Peyer's patch (tissue), 4 donors: ENCODE measurements around the gene TMEM140. TPM values are rescaled to one million over a fixed set of nuclear protein-coding genes. Genes with fewer than 3 reads are reported as not detected.

Experiments used
- DNase-seq, 3 donors: peaks; one replicate each; pipeline ENCODE4 v3.0.0-alpha.2; 2017 to 2019
- H3K27ac ChIP-seq, 4 donors: fragments of 200-600 bp; sonication (generic); one replicate each; pipeline ENCODE4 v1.5.1; 2016 to 2019
- H3K27me3 ChIP-seq, 2 donors: fragments of 200-600 bp; sonication (generic); one replicate each; pipeline ENCODE4 v1.5.1; 2019
- H3K36me3 ChIP-seq, 3 donors: fragments of 200-600 bp; sonication (generic); one replicate each; pipeline ENCODE4 v1.5.1; 2016 to 2019
- H3K4me1 ChIP-seq, 4 donors: fragments of 200-600 bp; sonication (generic); one replicate each; pipeline ENCODE4 v1.5.1; 2016 to 2019
- H3K4me3 ChIP-seq, 4 donors: fragments of 200-600 bp; sonication (generic); 1 replicate in 3 of 4; 2 replicates in 1 of 4; pipeline ENCODE4 v1.5.1; 2016 to 2019; ENCODE audit warnings: mild to moderate bottlenecking in 1 of 4
- H3K9me3 ChIP-seq, 4 donors: fragments of 200-600 bp; sonication (generic); one replicate each; pipeline ENCODE4 v1.5.1; 2016 to 2019; ENCODE audit warnings: mild to moderate bottlenecking in 1 of 4
- CTCF ChIP-seq, 6 experiments: fragments of 450-650 bp in 4 of 6; fragments of 200-600 bp in 2 of 6; sonication (generic) in 1 of 6; IDR thresholded peaks; one replicate each; pipeline ENCODE4 v1.5.1; 2017 to 2019; ENCODE audit warnings: antibody characterized with exemption in 6 of 6, mild to moderate bottlenecking in 3 of 6, moderate library complexity in 1 of 6
- POLR2A ChIP-seq, 2 donors: fragments of 450-650 bp; IDR thresholded peaks; one replicate each; pipeline ENCODE4 v1.5.1; 2017; ENCODE audit warnings: antibody characterized with exemption in 2 of 2, mild to moderate bottlenecking in 2 of 2, moderate library complexity in 2 of 2
- total RNA-seq, 4 donors: library from RNA; depleted of rRNA; stranded (reverse); fragments of >200 nt; gene quantifications; one replicate each; pipeline ENCODE4 v1.1.0, GENCODE V29; 2016

Gene TMEM140
- total RNA-seq, 4 donors from 2014 or later, result 33.4 to 39.6 (median 36.5) TPM

GRCh38 chr7:135197906-135198655 lies 50.2 kb downstream of the TMEM140 start:
- Histone ChIP-seq H3K4me3 (no peak overlapping the region), H3K27me3 (no peaks in the 10 kb centered on the region), H3K36me3 (peaks cover 0 to 61% (median 0%) of the 10 kb centered on the region in 3 donors), H3K27ac (no peak overlapping the region), H3K9me3 (no peaks in the 10 kb centered on the region), H3K4me1 (no peaks in the 10 kb centered on the region)
- TF ChIP-seq CTCF (IDR thresholded peaks at IDR 0.05) (no peak), POLR2A (IDR thresholded peaks at IDR 0.05) (no peak)
- DNase-seq, result no peak

- Histone ChIP-seq H3K4me1 (no peaks in the 10 kb centered on the region), H3K36me3 (peaks cover 0 to 62% (median 0%) of the 10 kb centered on the region in 3 donors), H3K9me3 (no peaks in the 10 kb centered on the region), H3K27me3 (no peaks in the 10 kb centered on the region), H3K27ac (no peak overlapping the region), H3K4me3 (no peak overlapping the region)
- no peak for DNase-seq
- TF ChIP-seq CTCF (IDR thresholded peaks at IDR 0.05) (no peak), POLR2A (IDR thresholded peaks at IDR 0.05) (no peak)
These were observed 51.6 kb downstream of the TMEM140 start for GRCh38 chr7:135199439-135199838.

- H3K4me1 ChIP-seq, result no peaks in the 10 kb centered on the region
- no peaks in the 10 kb centered on the region for H3K9me3 ChIP-seq
- peaks cover 0 to 59% (median 0%) of the 10 kb centered on the region in 3 donors for H3K36me3 ChIP-seq
- H3K27ac ChIP-seq, result no peak overlapping the region
- TF ChIP-seq CTCF (IDR thresholded peaks at IDR 0.05) (no peak), POLR2A (IDR thresholded peaks at IDR 0.05) (no peak)
- no peak overlapping the region for H3K4me3 ChIP-seq
- DNase-seq, result no peak
- no peaks in the 10 kb centered on the region for H3K27me3 ChIP-seq
These were observed 53.0 kb downstream of the TMEM140 start for GRCh38 chr7:135200821-135201331.

- no peaks in the 10 kb centered on the region for H3K27me3 ChIP-seq
- H3K36me3 ChIP-seq, result peaks cover 0 to 58% (median 0%) of the 10 kb centered on the region in 3 donors
- no peak overlapping the region for H3K4me3 ChIP-seq
- no peaks in the 10 kb centered on the region for H3K4me1 ChIP-seq
- TF ChIP-seq CTCF (IDR thresholded peaks at IDR 0.05) (no peak), POLR2A (IDR thresholded peaks at IDR 0.05) (no peak)
- no peak for DNase-seq
- no peaks in the 10 kb centered on the region for H3K9me3 ChIP-seq
- H3K27ac ChIP-seq, result no peak overlapping the region
These were observed 53.5 kb downstream of the TMEM140 start for GRCh38 chr7:135201350-135201749.

GRCh38 chr7:135204341-135204749 lies 56.5 kb downstream of the TMEM140 start:
- H3K4me1 ChIP-seq, result peaks cover 0 to 9% (median 0%) of the 10 kb centered on the region in 4 donors
- no peak for DNase-seq
- no peaks in the 10 kb centered on the region for H3K27me3 ChIP-seq
- H3K4me3 ChIP-seq, result no peak overlapping the region
- no peak overlapping the region for H3K27ac ChIP-seq
- TF ChIP-seq POLR2A (IDR thresholded peaks at IDR 0.05) (no peak), CTCF (IDR thresholded peaks at IDR 0.05) (no peak)
- no peaks in the 10 kb centered on the region for H3K9me3 ChIP-seq
- H3K36me3 ChIP-seq, result peaks cover 0 to 33% (median 0%) of the 10 kb centered on the region in 3 donors
